CD14-positive monocyte (primary cell): ENCODE data around the gene BCL2L15. TPM values are rescaled to one million over a fixed set of nuclear protein-coding genes. Genes with fewer than 3 reads are reported as not detected.

Experiments
- DNase-seq, 3 donors: peaks; one replicate each; pipeline ENCODE4 v3.0.0-alpha.2; 2011 to 2022
- H2AFZ ChIP-seq: 2 replicates; pipeline ENCODE4 v1.6.0; 2012; ENCODE audit warnings: mild to moderate bottlenecking, low read depth, low read length, inconsistent platforms; ENCODE audit not compliant: insufficient read depth, poor library complexity, severe bottlenecking
- H3K27ac ChIP-seq, 2 donors: 1 replicate in 1 of 2; 2 replicates in 1 of 2; pipeline ENCODE4 v1.5.1; 2012 to 2013; ENCODE audit warnings: low read length in 2 of 2, control low read depth in 1 of 2, inconsistent platforms in 1 of 2, low read depth in 1 of 2, mild to moderate bottlenecking in 1 of 2
- H3K27me3 ChIP-seq, 2 donors: one replicate each; pipeline versions ENCODE4 v1.6.0 to v1.6.1; 2011 to 2013; ENCODE audit warnings: low read length in 2 of 2; ENCODE audit not compliant: control insufficient read depth in 2 of 2, insufficient read depth in 2 of 2
- H3K36me3 ChIP-seq, 2 donors: replicated peaks in 1 of 2; 1 replicate in 1 of 2; 2 replicates in 1 of 2; pipeline versions ENCODE4 v1.5.1 to v1.6.1; 2012 to 2013; ENCODE audit warnings: low read length in 2 of 2, control low read depth in 1 of 2, inconsistent platforms in 1 of 2, mild to moderate bottlenecking in 1 of 2; ENCODE audit not compliant: insufficient read depth in 2 of 2, control insufficient read depth in 1 of 2
- H3K4me1 ChIP-seq, 2 donors: 1 replicate in 1 of 2; 2 replicates in 1 of 2; pipeline versions ENCODE4 v1.5.1 to v1.6.1; 2012 to 2013; ENCODE audit warnings: low read length in 2 of 2, control low read depth in 1 of 2, inconsistent platforms in 1 of 2, mild to moderate bottlenecking in 1 of 2, moderate library complexity in 1 of 2; ENCODE audit not compliant: insufficient read depth in 2 of 2, control insufficient read depth in 1 of 2
- H3K4me2 ChIP-seq: replicated peaks from 2 replicates; pipeline ENCODE3; 2012; ENCODE audit warnings: low read length, moderate library complexity, mild to moderate bottlenecking; ENCODE audit not compliant: poor library complexity, severe bottlenecking; ENCODE audit errors: extremely low read depth
- H3K4me3 ChIP-seq, 3 experiments: fragments of 200-600 bp in 1 of 3; sonication (generic) in 1 of 3; replicated peaks in 1 of 3; 1 replicate in 2 of 3; 2 replicates in 1 of 3; pipeline ENCODE4 v1.5.1; 2011 to 2013; ENCODE audit warnings: low read length in 3 of 3, mild to moderate bottlenecking in 3 of 3, control low read depth in 2 of 3, low read depth in 2 of 3, inconsistent platforms in 1 of 3, moderate library complexity in 1 of 3
- H3K79me2 ChIP-seq: 2 replicates; pipeline ENCODE4 v1.6.0; 2012; ENCODE audit warnings: mild to moderate bottlenecking, control low read depth, inconsistent platforms, low read length, moderate library complexity; ENCODE audit not compliant: insufficient read depth
- H3K9ac ChIP-seq: 2 replicates; pipeline ENCODE4 v1.6.0; 2017; ENCODE audit warnings: low read length, mild to moderate bottlenecking; ENCODE audit not compliant: insufficient read depth, poor library complexity, severe bottlenecking
- H3K9me3 ChIP-seq, 2 donors: replicated peaks in 1 of 2; 1 replicate in 1 of 2; 2 replicates in 1 of 2; pipeline versions ENCODE4 v1.5.1 to v1.6.1; 2012 to 2013; ENCODE audit warnings: low read length in 2 of 2, control low read depth in 1 of 2; ENCODE audit not compliant: control insufficient read depth in 1 of 2, insufficient read depth in 1 of 2
- H4K20me1 ChIP-seq: 2 replicates; pipeline ENCODE4 v1.6.0; 2012; ENCODE audit warnings: mild to moderate bottlenecking, low read length, control low read depth, moderate library complexity; ENCODE audit not compliant: insufficient read depth
- H3K27ac Mint-ChIP-seq, 7 donors: one replicate each; pipeline ENCODE4 v1.8.0; 2020; ENCODE audit warnings: mild to moderate bottlenecking in 7 of 7, mixed read lengths in 7 of 7, moderate library complexity in 6 of 7, inconsistent platforms in 2 of 7
- H3K27me3 Mint-ChIP-seq, 3 donors: one replicate each; pipeline ENCODE4 v1.8.0; 2021 to 2022; ENCODE audit warnings: low read depth in 3 of 3, mild to moderate bottlenecking in 3 of 3, mixed read lengths in 3 of 3, moderate library complexity in 3 of 3, inconsistent platforms in 1 of 3
- H3K36me3 Mint-ChIP-seq, 2 donors: one replicate each; pipeline ENCODE4 v1.8.0; 2020; ENCODE audit warnings: mixed read lengths in 2 of 2, inconsistent platforms in 1 of 2, mild to moderate bottlenecking in 1 of 2
- H3K4me1 Mint-ChIP-seq: one replicate; pipeline ENCODE4 v1.8.0; 2020; ENCODE audit warnings: mild to moderate bottlenecking, mixed read lengths
- H3K4me3 Mint-ChIP-seq, 2 donors: one replicate each; pipeline ENCODE4 v1.8.0; 2020; ENCODE audit warnings: mild to moderate bottlenecking in 2 of 2, mixed read lengths in 2 of 2, moderate library complexity in 1 of 2
- H3K9me3 Mint-ChIP-seq, 7 donors: one replicate each; pipeline ENCODE4 v1.8.0; 2020 to 2022; ENCODE audit warnings: mixed read lengths in 7 of 7, mild to moderate bottlenecking in 6 of 7, moderate library complexity in 6 of 7, inconsistent platforms in 2 of 7
- CTCF ChIP-seq: fragments of 200-600 bp; IDR thresholded peaks from one replicate; pipeline ENCODE4 v1.8.0; 2022; ENCODE audit warnings: antibody characterized with exemption, mild to moderate bottlenecking
- WGBS: methylation state at CpG from one replicate; pipeline ENCODE4 v1.1.5; 2013; ENCODE audit warnings: missing lambda C conversion rate; ENCODE audit not compliant: insufficient coverage; 5-methylcytosine and 5-hydroxymethylcytosine counted together
- intact Hi-C, 2 donors: fragments of 100-400 bp; cut with micrococcal nuclease; formaldehyde crosslinking; loops; one replicate each; pipeline versions ENCODE4 v1.15.0 to v1.15.1; 2023
- polyA plus RNA-seq, 3 donors: library from polyadenylated mRNA; depleted of rRNA in 1 of 3; unstranded in 2 of 3; stranded (reverse) in 1 of 3; fragments of 300-500 nt in 2 of 3; fragments of >200 nt in 1 of 3; fragmentation: Illumina TruSeq in 2 of 3; gene quantifications; 1 replicate in 2 of 3; 2 replicates in 1 of 3; pipeline ENCODE4 v1.2.3, GENCODE V29; 2012 to 2021

The BCL2L15 gene
- polyA plus RNA-seq, 3 donors = 0.73 TPM; not detected in 2

DNA sequence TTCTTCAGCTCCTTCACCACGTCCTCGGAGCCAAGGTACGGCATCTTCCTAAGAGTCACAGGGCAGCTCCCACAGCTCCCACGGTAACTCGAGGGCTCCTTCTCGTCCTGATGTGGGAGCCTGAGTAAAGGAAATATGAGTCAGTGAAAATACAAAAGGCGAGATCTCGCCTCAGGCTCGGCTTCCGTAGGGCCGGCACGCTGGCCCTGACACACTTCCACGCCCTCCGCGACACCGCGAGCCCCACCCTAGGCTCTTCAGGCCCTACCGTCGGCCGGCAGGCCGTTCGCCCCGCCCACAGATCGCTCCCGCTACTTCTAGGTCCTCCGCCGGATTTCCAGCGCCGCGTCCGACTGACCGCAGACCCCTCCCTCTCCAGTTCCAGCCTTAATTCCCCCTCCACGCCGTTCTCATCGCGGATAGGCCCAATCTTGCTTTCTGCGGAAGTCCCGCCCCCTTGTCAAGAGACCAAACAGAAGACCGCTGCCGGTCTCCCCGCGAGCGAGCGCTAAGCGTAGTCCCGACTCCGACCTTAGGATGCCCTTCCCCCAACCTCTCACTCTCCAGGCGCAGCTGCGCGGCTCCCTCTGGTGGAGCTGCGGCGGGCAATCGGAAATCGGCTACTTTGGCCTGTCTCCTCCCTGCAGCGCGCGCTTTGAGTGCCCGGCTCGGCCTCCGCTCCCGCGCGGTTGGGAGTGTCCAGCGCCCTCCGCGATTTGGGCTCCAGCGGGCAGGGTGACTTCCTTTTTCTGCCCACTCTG is 17.5 kb upstream of the BCL2L15 start, which contains the start of the genes AP4B1 and DCLRE1B:
AP4B1 (minus strand) TSS at position 126 of the 761 bp plus-strand sequence; CDS start at position 44, 82 bp downstream.
DCLRE1B (plus strand) TSS at position 653 of the 761 bp plus-strand sequence. CDS start 261 bp downstream, outside the sequence.
- Mint-ChIP-seq H3K4me1 (peaks cover 66% of the 10 kb centered on the region), H3K36me3 (peaks cover 24 to 47% of the 10 kb centered on the region in 2 donors), H3K4me3 (peak within 1 kb of the TSS; percentile 95 to 97), H3K27me3 (peaks cover 0 to 2% (median 0%) of the 10 kb centered on the region in 3 donors), H3K27ac (peak within 1 kb of the TSS; percentile 96 to 99 (median 99)), H3K9me3 (peaks cover 0 to 1% (median 0%) of the 10 kb centered on the region in 7 donors)
- DNase-seq = peak; percentile 99 to 100 (median 100)
- Histone ChIP-seq H4K20me1 (no peaks in the 10 kb centered on the region), H3K9me3 (no peaks in the 10 kb centered on the region), H3K9ac (peak within 1 kb of the TSS; percentile 79), H3K4me1 (peaks cover 33 to 52% of the 10 kb centered on the region in 2 donors), H3K4me2 (peak within 1 kb of the TSS; percentile 83), H3K36me3 (peaks cover 12 to 41% of the 10 kb centered on the region in 2 donors), H3K27me3 (no peaks in the 10 kb centered on the region), H3K27ac (peak within 1 kb of the TSS; percentile 92 to 96), H3K4me3 (peak within 1 kb of the TSS; percentile 84 to 96 (median 85)), H3K79me2 (peaks cover 88% of the 10 kb centered on the region), H2AFZ (peak within 1 kb of the TSS; percentile 93)
- WGBS = under 1% methylated on average over 61 of the region's 67 CpGs
- intact Hi-C loops = loop anchor here (1.0 to 5.0 kb wide), 8 partner anchors 24 to 92 kb away; partner anchors contain the start of genes HIPK1 (in 2 of the 2) and RSBN1 (in 1 of the 2)
- TF ChIP-seq CTCF = peak; percentile 67

- Histone ChIP-seq H3K4me1 (peaks cover 33 to 52% of the 10 kb centered on the region in 2 donors), H3K4me3 (peak overlapping the region; percentile 84 to 96 (median 85)), H3K27me3 (no peaks in the 10 kb centered on the region), H3K27ac (peak overlapping the region; percentile 92 to 96), H4K20me1 (no peaks in the 10 kb centered on the region), H3K36me3 (peaks cover 18 to 41% of the 10 kb centered on the region in 2 donors), H2AFZ (peak overlapping the region; percentile 79), H3K9me3 (no peaks in the 10 kb centered on the region), H3K9ac (peak overlapping the region; percentile 79), H3K4me2 (peak overlapping the region; percentile 83), H3K79me2 (peaks cover 88% of the 10 kb centered on the region)
- peaks cover 64% of the 10 kb centered on the region for H3K4me1 Mint-ChIP-seq
- peaks cover 26 to 49% of the 10 kb centered on the region in 2 donors for H3K36me3 Mint-ChIP-seq
- peak overlapping the region; percentile 95 to 97 for H3K4me3 Mint-ChIP-seq
- peaks cover 0 to 2% (median 0%) of the 10 kb centered on the region in 3 donors for H3K27me3 Mint-ChIP-seq
- H3K9me3 Mint-ChIP-seq = peaks cover 0 to 1% (median 0%) of the 10 kb centered on the region in 7 donors
- H3K27ac Mint-ChIP-seq = peak overlapping the region; percentile 96 to 99 (median 99)
- peak; percentile 59 to 87 (median 72) for DNase-seq
- intact Hi-C loops = loop anchor here (2.0 to 5.0 kb wide), 4 partner anchors 29 to 91 kb away; partner anchors contain the start of gene RSBN1 (in 1 of the 2)
- WGBS = 0% methylated on average over 3 of the region's 11 CpGs
- no peak for TF ChIP-seq CTCF
Observed at GRCh38 chr1:113904293-113904673, 16.9 kb upstream of the BCL2L15 start.
